DOHH2 (cell line): ENCODE results near the gene HIVEP1.

Source experiments
- H3F3A ChIP-seq: fragments of 200-600 bp; sonication (generic), shearing (Covaris generic); 2 replicates; pipeline ENCODE4 v1.6.0; 2016; ENCODE audit warnings: antibody characterized with exemption, mild to moderate bottlenecking; ENCODE audit not compliant: control insufficient read depth, insufficient read depth
- H3K27ac ChIP-seq: fragments of 200-600 bp; sonication (generic); 2 replicates; pipeline ENCODE4 v1.5.1; 2014; ENCODE audit warnings: low read depth, mild to moderate bottlenecking, low read length, moderate library complexity
- H3K27me3 ChIP-seq: fragments of 200-600 bp; sonication (generic); 2 replicates; pipeline ENCODE4 v1.6.1; 2014; ENCODE audit warnings: mild to moderate bottlenecking, low read length, mixed read lengths; ENCODE audit not compliant: control insufficient read depth
- H3K36me3 ChIP-seq: fragments of 200-600 bp; sonication (generic); 2 replicates; pipeline ENCODE4 v1.6.1; 2014; ENCODE audit warnings: mild to moderate bottlenecking, low read length, moderate library complexity, mixed read lengths; ENCODE audit not compliant: control insufficient read depth
- H3K4me1 ChIP-seq: fragments of 200-600 bp; sonication (generic); 2 replicates; pipeline ENCODE4 v1.6.1; 2014; ENCODE audit warnings: mild to moderate bottlenecking, low read length, mixed read lengths; ENCODE audit not compliant: control insufficient read depth
- H3K4me2 ChIP-seq: fragments of 200-600 bp; sonication (generic); 2 replicates; pipeline ENCODE4 v1.6.0; 2014; ENCODE audit warnings: mild to moderate bottlenecking, low read length, moderate library complexity
- H3K4me3 ChIP-seq: fragments of 200-600 bp; sonication (generic); 2 replicates; pipeline ENCODE4 v1.5.1; 2014; ENCODE audit warnings: mild to moderate bottlenecking, low read length, mixed read lengths
- H3K79me2 ChIP-seq: fragments of 200-600 bp; sonication (generic); 2 replicates; pipeline ENCODE4 v1.6.1; 2014; ENCODE audit warnings: mild to moderate bottlenecking, low read length, mixed read lengths; ENCODE audit not compliant: control insufficient read depth
- H3K9me2 ChIP-seq: fragments of 200-600 bp; sonication (generic); replicated peaks from 2 replicates; pipeline ENCODE4 v1.6.1; 2014; ENCODE audit warnings: mild to moderate bottlenecking, low read length, mixed read lengths; ENCODE audit not compliant: control insufficient read depth
- H3K9me3 ChIP-seq: fragments of 200-600 bp; sonication (generic); 2 replicates; pipeline ENCODE4 v1.6.1; 2014; ENCODE audit warnings: antibody characterized with exemption, low read length, mixed read lengths; ENCODE audit not compliant: control insufficient read depth, insufficient read depth
- H4K20me1 ChIP-seq: fragments of 200-600 bp; sonication (generic); 2 replicates; pipeline ENCODE4 v1.6.0; 2014; ENCODE audit warnings: low read depth, mild to moderate bottlenecking, antibody characterized with exemption, low read length, moderate library complexity; ENCODE audit not compliant: control insufficient read depth, insufficient read depth
- EZH2phosphoT487 ChIP-seq: fragments of 200-600 bp; sonication (generic); IDR thresholded peaks from 2 replicates; pipeline ENCODE4 v1.6.1; 2017; ENCODE audit warnings: borderline replicate concordance, mild to moderate bottlenecking, antibody characterized with exemption, low read length, moderate library complexity, mixed read lengths
- TF ChIP-seq, protein P1 (sequence below): fragments of 200-600 bp; sonication (generic); IDR thresholded peaks from one replicate; pipeline ENCODE4 v1.5.1; 2014; ENCODE audit warnings: antibody characterized with exemption, mild to moderate bottlenecking, low read depth, low read length; ENCODE audit not compliant: poor library complexity, severe bottlenecking

HIVEP1 gene

DNA sequence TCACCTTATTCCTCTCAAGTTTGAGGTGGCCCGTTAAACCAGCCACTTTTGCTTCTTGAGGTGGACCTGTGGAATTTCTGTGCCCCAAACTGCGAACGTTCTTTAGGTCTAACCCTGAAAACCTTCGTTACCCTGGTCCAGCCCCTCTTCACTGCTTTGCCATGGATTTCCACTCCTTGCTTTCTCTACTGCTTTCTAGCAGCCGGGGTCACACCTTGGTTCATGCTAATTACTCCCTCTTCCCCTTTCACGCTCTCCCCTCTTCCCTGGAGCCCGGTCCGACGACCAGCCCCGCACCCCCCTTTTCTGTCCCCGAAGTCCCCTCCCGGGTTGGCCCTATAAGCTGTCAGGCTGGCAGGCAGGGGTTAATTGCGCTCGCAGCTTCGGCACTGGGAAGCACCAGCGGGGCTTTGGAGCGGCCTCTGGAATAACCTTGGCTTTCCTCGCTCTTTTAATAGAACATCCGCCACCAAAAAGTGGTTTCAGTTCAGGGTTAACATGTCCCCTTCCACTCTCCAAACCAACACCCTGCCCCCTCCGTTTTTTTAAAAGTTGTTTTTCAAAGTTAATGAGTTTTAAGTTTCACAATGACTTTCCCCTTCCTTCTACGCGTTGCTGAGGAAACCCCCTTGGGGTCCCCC is 1.4 kb upstream of the HIVEP1 start:
- Histone ChIP-seq H4K20me1 (no peaks in the 10 kb centered on the region), H3F3A (peaks cover 21% of the 10 kb centered on the region), H3K9me3 (peaks cover 7% of the 10 kb centered on the region; the same call in 1 of the 2 replicates), H3K79me2 (peaks cover 51% of the 10 kb centered on the region), H3K27me3 (no peaks in the 10 kb centered on the region), H3K9me2 (no peaks in the 10 kb centered on the region), H3K36me3 (peaks cover 21% of the 10 kb centered on the region), H3K4me1 (peaks cover 26% of the 10 kb centered on the region), H3K4me3 (peak overlapping the region; percentile 88), H3K4me2 (peak overlapping the region; percentile 87), H3K27ac (peak overlapping the region; percentile 94)
- TF ChIP-seq, protein P1, sequence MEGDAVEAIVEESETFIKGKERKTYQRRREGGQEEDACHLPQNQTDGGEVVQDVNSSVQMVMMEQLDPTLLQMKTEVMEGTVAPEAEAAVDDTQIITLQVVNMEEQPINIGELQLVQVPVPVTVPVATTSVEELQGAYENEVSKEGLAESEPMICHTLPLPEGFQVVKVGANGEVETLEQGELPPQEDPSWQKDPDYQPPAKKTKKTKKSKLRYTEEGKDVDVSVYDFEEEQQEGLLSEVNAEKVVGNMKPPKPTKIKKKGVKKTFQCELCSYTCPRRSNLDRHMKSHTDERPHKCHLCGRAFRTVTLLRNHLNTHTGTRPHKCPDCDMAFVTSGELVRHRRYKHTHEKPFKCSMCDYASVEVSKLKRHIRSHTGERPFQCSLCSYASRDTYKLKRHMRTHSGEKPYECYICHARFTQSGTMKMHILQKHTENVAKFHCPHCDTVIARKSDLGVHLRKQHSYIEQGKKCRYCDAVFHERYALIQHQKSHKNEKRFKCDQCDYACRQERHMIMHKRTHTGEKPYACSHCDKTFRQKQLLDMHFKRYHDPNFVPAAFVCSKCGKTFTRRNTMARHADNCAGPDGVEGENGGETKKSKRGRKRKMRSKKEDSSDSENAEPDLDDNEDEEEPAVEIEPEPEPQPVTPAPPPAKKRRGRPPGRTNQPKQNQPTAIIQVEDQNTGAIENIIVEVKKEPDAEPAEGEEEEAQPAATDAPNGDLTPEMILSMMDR = no peak
- TF ChIP-seq EZH2phosphoT487 = no peak

DNA sequence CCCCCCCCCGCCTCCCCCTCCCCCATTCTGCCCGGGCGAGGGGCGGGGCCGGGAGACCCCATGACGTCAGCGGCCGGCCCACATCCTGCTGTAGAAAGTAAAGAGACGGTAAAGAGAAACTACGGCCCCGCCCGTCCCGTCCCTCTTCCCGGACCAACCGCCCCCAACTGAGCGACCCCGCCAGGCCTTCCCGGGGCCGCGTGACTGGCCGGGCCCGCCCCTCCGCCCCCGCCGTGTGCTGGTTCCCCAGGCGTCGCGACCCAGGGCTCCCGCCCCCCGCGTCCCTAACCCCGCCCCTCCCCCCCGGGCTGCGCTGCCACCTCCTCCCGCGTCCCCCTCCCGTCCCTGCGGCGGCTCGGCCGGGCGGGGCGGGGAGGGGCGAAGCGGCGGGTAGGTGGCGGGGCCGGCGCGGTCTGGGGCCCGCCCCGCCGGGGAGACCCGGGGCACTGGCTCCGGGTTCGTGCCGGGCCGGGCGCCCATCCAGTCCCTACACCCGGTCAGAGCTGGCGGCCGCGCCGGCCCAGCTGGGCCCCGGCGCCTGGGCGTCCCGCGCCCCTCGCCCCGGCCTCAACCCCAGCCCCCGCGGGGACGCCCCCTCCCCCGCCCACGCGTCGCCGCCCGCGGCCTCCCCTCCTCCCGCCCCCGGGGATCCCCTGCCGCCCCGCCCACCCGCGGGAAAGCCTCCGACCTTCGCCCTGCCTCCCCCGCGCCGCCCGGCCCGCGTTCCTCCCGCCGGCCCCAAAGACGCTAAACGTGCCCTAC is 655 bp upstream of the HIVEP1 start:
- H3K9me2 ChIP-seq = no peaks in the 10 kb centered on the region
- H3K79me2 ChIP-seq = peaks cover 57% of the 10 kb centered on the region
- H3K9me3 ChIP-seq = peaks cover 7% of the 10 kb centered on the region; the same call in 1 of the 2 replicates
- H3K36me3 ChIP-seq = peaks cover 28% of the 10 kb centered on the region
- no peak overlapping the region for H3K4me2 ChIP-seq
- no peaks in the 10 kb centered on the region for H4K20me1 ChIP-seq
- TF ChIP-seq, protein P1 = no peak
- no peak for TF ChIP-seq EZH2phosphoT487
- peaks cover 26% of the 10 kb centered on the region for H3K4me1 ChIP-seq
- no peak overlapping the region; the same call in 1 of the 2 replicates for H3K27ac ChIP-seq
- no peaks in the 10 kb centered on the region for H3K27me3 ChIP-seq
- peaks cover 21% of the 10 kb centered on the region for H3F3A ChIP-seq
- peak overlapping the region; percentile 88 for H3K4me3 ChIP-seq

DNA sequence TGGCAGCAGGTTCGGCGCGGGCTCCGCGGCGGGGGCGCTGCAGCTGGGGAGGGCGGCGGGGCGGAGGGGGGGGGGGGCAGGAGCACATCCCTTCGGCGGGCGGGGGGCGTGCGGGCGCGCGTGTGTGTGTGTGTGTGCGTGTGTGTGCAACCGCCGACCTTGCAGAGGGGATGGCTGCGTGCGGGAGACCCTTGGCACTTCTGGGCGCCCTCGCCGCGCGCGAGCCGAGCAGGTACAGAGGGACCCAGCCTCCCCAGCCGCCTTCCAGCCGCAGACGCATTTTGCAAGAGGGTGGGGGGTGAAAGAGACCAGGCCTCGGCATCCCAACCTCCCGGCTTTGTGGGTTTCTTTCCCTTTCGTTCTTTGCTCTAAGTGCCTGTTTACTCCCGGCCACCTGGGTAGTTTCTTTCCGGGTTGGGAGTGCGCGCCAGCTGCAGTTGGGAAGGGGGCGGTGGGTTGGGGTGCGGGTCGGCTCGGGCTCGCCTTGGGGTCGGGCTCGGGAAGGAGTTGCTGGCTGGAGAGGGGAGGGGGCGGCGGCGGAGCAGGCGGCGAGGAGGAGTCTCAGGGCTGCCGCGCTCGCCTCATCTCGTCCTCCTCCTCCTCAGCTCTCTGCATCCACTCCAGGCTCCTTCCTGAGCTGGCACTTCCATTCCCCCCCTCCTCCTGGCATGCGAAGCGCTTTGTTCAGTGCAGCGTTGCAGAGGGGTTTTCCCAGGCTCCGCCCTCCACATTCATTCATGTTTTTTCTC is 620 bp downstream of the HIVEP1 start:
- no peaks in the 10 kb centered on the region for H3K27me3 ChIP-seq
- H3K9me3 ChIP-seq = peaks cover 7% of the 10 kb centered on the region; the same call in 1 of the 2 replicates
- peak overlapping the region; percentile 84 for H3K4me3 ChIP-seq
- H3K4me1 ChIP-seq = peaks cover 24% of the 10 kb centered on the region
- H4K20me1 ChIP-seq = no peaks in the 10 kb centered on the region
- peaks cover 18% of the 10 kb centered on the region for H3F3A ChIP-seq
- H3K27ac ChIP-seq = peak overlapping the region; percentile 16
- H3K79me2 ChIP-seq = peaks cover 60% of the 10 kb centered on the region
- peak overlapping the region; percentile 78 for H3K4me2 ChIP-seq
- peaks cover 40% of the 10 kb centered on the region for H3K36me3 ChIP-seq
- TF ChIP-seq, protein P1 = no peak
- TF ChIP-seq EZH2phosphoT487 = no peak
- no peaks in the 10 kb centered on the region for H3K9me2 ChIP-seq
